Activated naive CD8-positive, alpha-beta T cell treated with anti-CD3 and anti-CD28 coated beads, Interleukin-2, amount 10 ng/mL, durations not matched to agents 7 days and 5 days (primary cell): ENCODE data around the gene LIG3. TPM values are rescaled to one million over a fixed set of nuclear protein-coding genes. Genes with fewer than 3 reads are reported as not detected.
"Not testable (repeated sequence)": the region's sequence is repeated elsewhere in the genome, so short reads cannot be mapped to it uniquely, and the experiment has no call there.

Experiments used
- ATAC-seq: fragments of 150-1000 bp; cut with Tn5 transposase; one replicate; pipeline ENCODE4 v1.10.0; 2021; ENCODE audit warnings: low read depth, moderate library complexity
- POLR2A ChIA-PET: fragments of 350-600 bp; sonication (Branson Sonifier 250); formaldehyde crosslinking; loops from one replicate; lab custom pipeline; 2021; ENCODE audit warnings: antibody characterized with exemption; lab: Charles Lee
- DNase-seq: peaks from one replicate; pipeline ENCODE4 v3.0.0; 2021
- H3K27ac Mint-ChIP-seq: one replicate; pipeline ENCODE4 v1.8.0; 2022; ENCODE audit warnings: mild to moderate bottlenecking, mixed read lengths
- H3K27me3 Mint-ChIP-seq: one replicate; pipeline ENCODE4 v1.8.0; 2022; ENCODE audit warnings: mild to moderate bottlenecking, moderate library complexity, mixed read lengths
- H3K36me3 Mint-ChIP-seq: one replicate; pipeline ENCODE4 v1.8.0; 2021; ENCODE audit warnings: mild to moderate bottlenecking, mixed read lengths
- H3K4me1 Mint-ChIP-seq: one replicate; pipeline ENCODE4 v1.8.0; 2021; ENCODE audit warnings: mixed read lengths
- H3K4me3 Mint-ChIP-seq: one replicate; pipeline ENCODE4 v1.8.0; 2022; ENCODE audit warnings: mild to moderate bottlenecking, moderate library complexity, mixed read lengths
- H3K9me3 Mint-ChIP-seq: one replicate; pipeline ENCODE4 v1.8.0; 2021; ENCODE audit warnings: mixed read lengths
- total RNA-seq, 2 experiments: library from RNA; stranded (reverse); gene quantifications; one replicate each; pipeline ENCODE4 v1.2.3, GENCODE V29; 2021

LIG3 gene
- total RNA-seq, 2 experiments from 2014 or later: 39.7 to 40.3 TPM

DNA sequence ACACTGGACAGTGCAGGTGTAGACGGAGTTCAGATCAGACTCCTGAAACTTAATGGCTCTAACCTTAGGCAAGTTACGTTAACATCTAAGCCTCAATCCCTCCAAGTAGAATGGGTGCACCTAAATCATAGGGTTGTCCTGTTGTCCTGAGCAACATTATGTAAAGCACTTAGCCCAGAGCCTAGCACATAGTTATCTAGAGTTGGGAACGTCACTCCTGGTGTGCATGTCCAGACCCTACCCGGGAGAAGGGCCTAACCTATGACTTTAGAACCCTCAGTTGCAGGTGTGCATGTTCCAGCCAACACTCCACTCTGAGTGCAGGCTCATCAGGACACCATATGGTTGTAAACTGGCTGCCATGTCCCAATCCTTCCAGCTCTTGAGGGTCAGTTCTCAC lies 26.0 kb downstream of the LIG3 start:
- H3K27ac Mint-ChIP-seq: no peak overlapping the region
- no peaks in the 10 kb centered on the region for H3K9me3 Mint-ChIP-seq
- peaks cover 10% of the 10 kb centered on the region for H3K36me3 Mint-ChIP-seq
- no peak for ATAC-seq
- DNase-seq: no peak
- H3K27me3 Mint-ChIP-seq: no peaks in the 10 kb centered on the region
- H3K4me3 Mint-ChIP-seq: no peak overlapping the region
- no peaks in the 10 kb centered on the region for H3K4me1 Mint-ChIP-seq
- POLR2A ChIA-PET: no interaction called here

DNA sequence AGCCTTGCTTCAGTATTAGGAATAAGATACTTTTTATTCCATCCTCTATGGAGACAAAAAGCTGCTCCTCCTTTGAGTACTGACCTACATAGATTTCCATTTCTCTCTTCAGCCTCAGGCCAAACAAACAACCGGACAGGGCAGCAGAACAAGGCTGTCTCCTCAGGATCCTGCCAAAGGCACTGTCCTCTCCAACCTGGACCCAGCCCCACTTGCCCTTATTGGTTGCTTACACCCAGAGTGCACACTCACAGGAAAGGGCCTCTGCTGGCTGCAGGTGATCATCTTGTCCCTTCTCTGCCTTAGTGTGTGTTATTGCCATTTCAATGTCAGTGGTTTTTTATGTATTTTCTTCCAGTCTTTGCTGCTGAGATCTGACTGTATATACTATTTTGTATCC lies 26.6 kb downstream of the LIG3 start:
- H3K4me1 Mint-ChIP-seq: no peaks in the 10 kb centered on the region
- ATAC-seq: no peak
- H3K27me3 Mint-ChIP-seq: no peaks in the 10 kb centered on the region
- no peak for DNase-seq
- POLR2A ChIA-PET: no interaction called here
- H3K4me3 Mint-ChIP-seq: no peak overlapping the region
- H3K27ac Mint-ChIP-seq: no peak overlapping the region
- peaks cover 12% of the 10 kb centered on the region for H3K36me3 Mint-ChIP-seq
- H3K9me3 Mint-ChIP-seq: no peaks in the 10 kb centered on the region

DNA sequence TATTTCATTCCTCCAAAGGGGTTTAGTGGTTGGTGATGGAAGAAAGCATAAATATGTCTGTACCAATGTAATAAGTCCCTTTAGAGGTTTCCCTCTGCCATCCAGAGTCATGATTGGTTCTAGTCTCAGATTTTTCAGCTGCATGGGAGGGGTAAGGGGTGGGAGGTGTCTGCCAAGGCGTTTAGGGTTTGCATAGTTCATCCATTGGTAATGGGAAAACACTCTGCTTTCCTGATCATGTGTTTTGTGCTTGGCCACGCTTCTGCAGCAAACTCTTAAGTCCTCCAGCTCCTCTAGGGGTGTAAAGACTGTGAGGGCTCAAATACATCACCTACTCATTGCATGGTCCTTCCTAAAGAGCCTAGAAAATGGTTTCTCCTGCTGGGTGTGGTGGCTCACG lies 29.8 kb downstream of the LIG3 start:
- Mint-ChIP-seq H3K36me3 (peaks cover 11% of the 10 kb centered on the region), H3K4me1 (no peaks in the 10 kb centered on the region), H3K27me3 (no peaks in the 10 kb centered on the region), H3K4me3 (no peak overlapping the region), H3K27ac (no peak overlapping the region), H3K9me3 (no peaks in the 10 kb centered on the region)
- DNase-seq: no peak
- no peak for ATAC-seq
- POLR2A ChIA-PET: interaction anchor here (0.7 kb wide), 1 partner anchor 157 kb away, joined by 3 read pairs; no protein-coding TSS in a partner anchor

DNA sequence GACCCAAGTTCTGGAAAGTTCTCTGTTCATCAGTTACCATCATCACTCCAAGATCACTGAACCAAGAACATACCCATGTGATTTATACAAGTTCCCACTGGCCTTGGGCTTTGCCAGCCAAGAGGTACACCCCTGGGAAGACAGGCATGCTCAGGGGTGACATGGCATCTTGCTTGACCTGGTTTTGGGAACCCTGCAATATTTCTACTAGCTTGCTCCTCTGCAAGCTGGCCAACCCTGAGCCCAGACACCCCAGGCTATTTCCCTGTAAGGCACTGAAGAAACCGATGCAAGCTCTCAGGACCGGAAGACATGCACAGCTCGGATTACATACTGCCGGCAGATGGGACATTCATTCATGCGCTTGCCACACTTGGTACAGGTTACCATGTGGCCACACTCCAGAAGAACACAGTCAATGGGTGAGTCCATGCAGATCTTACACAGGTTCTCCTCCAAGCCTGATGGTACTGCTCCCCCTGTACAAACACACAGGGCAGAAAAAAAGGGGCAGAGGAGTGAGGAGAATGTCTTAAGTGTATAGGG lies 31.4 kb downstream of the LIG3 start:
- DNase-seq (no peak), ATAC-seq (no peak)
- POLR2A ChIA-PET: no interaction called here
- Mint-ChIP-seq H3K9me3 (no peaks in the 10 kb centered on the region), H3K4me1 (no peaks in the 10 kb centered on the region), H3K36me3 (peaks cover 12% of the 10 kb centered on the region), H3K27me3 (no peaks in the 10 kb centered on the region), H3K4me3 (no peak overlapping the region), H3K27ac (peak overlapping the region; percentile 55)

DNA sequence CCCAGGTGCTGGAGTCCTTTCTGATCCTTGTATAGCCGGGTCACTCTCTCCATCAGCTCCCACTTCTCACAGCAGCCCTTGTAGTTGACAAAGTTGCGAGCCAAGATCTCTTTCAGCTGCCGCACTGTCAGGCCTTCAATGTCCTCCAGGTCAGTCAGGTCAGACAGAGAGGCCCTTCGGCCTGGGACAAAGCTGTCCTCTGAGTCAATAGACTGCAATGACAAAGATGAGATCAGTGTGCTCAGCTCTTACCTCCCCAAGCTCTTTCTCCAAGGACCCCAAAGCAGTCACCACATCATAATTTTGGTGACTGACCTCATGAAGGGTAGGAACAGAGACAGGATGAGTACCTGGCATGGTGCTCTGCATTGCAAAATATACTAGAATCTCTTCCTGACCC lies 36.1 kb downstream of the LIG3 start:
- DNase-seq (no peak), ATAC-seq (no peak)
- Mint-ChIP-seq H3K27ac (no peak overlapping the region), H3K27me3 (no peaks in the 10 kb centered on the region), H3K4me3 (no peak overlapping the region), H3K36me3 (peaks cover 22% of the 10 kb centered on the region), H3K4me1 (peaks cover 5% of the 10 kb centered on the region), H3K9me3 (no peaks in the 10 kb centered on the region)
- POLR2A ChIA-PET: no interaction called here

DNA sequence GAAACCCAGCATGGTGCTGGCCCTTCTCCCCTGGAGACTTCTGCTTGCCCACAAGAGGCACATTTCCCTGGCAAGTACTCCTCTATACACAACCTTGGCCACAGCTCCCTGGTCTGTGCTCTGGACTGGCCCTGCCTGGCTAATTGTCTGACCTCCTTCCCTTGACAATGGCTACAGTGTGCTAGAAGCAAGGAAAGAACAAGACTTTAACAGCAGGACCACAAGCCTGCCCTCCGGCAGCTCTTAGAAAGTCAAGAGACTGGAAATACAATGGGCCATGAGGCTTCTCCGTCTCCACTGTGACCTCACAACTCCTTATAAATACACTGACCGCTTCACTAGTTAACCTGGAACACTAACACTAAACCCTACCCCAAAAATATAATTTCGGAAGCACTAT lies 36.7 kb downstream of the LIG3 start:
- Mint-ChIP-seq H3K27me3 (no peaks in the 10 kb centered on the region), H3K4me1 (peaks cover 6% of the 10 kb centered on the region), H3K9me3 (no peaks in the 10 kb centered on the region), H3K27ac (no peak overlapping the region), H3K4me3 (no peak overlapping the region), H3K36me3 (peaks cover 20% of the 10 kb centered on the region)
- POLR2A ChIA-PET: no interaction called here
- no peak for ATAC-seq
- DNase-seq: no peak

DNA sequence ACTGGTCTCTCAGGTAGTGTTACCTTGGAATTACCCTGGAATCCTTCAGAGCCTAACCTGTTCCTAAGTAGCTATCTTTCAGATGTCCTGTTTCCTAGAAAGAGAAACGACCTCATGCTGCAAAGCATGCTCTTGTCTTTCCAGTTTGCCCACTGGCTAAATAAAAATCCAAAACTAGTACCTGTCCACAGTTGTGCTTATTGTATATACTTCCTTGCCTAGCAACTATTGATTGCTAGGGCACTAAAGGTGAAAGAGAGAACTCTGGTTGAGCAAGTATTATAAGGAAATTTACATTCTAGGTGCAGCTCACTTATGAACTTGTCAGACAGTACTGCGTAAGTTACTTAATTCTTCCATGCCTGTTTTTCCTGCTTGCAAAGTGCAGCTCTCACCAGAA lies 38.5 kb downstream of the LIG3 start:
- Mint-ChIP-seq H3K27ac (no peak overlapping the region), H3K4me3 (no peak overlapping the region), H3K36me3 (peaks cover 22% of the 10 kb centered on the region), H3K4me1 (peaks cover 24% of the 10 kb centered on the region), H3K9me3 (no peaks in the 10 kb centered on the region), H3K27me3 (no peaks in the 10 kb centered on the region)
- POLR2A ChIA-PET: interaction anchor here (0.7 to 1.5 kb wide), 3 partner anchors 13 to 70 kb away, joined by 3 to 4 read pairs (median 3); no protein-coding TSS in a partner anchor
- DNase-seq (no peak), ATAC-seq (no peak)

DNA sequence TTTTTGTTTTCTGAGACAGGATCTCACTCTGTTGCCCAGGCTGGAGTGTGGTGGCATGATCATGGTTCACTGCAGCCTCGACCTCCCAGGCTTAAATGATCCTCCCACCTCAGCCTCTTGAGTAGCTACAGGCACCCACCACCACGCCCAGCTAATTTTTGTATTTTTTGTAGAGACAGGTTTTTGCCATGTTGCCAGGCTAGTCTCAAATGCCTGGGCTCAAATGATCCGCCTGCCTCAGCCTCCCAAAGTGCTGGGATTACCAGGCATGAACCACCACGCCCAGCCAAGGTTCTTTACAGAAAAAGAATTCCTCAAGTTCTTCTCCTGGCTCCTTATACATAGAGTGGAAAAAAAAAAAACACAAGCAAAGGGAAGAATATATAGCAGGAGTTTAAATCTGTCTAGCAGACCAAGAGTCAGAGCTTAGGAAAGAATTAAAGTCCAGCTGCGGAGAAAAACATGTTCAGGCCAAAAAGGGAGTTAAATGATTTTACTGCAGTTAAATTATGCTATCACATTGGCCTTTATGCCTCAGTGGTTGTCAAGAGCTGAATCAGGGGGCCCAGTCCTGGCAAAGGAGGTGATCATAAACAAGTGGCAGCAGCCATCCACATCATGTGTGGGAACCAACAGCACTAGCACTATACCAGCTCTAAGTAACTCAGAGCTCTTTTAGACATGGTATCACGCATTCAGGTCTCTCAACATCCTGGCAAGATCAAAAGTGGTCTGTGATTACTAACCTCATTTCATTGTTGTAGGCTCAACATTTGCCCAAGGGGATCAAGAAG lies 39.3 kb downstream of the LIG3 start:
- Mint-ChIP-seq H3K9me3 (no peaks in the 10 kb centered on the region), H3K4me1 (peaks cover 31% of the 10 kb centered on the region), H3K27ac (peak overlapping the region; percentile 49), H3K36me3 (peaks cover 22% of the 10 kb centered on the region), H3K27me3 (no peaks in the 10 kb centered on the region), H3K4me3 (no peak overlapping the region)
- DNase-seq (no peak), ATAC-seq (no peak)
- POLR2A ChIA-PET: interaction anchor here (0.7 to 1.5 kb wide), 3 partner anchors 14 to 70 kb away, joined by 3 to 4 read pairs (median 3); no protein-coding TSS in a partner anchor

DNA sequence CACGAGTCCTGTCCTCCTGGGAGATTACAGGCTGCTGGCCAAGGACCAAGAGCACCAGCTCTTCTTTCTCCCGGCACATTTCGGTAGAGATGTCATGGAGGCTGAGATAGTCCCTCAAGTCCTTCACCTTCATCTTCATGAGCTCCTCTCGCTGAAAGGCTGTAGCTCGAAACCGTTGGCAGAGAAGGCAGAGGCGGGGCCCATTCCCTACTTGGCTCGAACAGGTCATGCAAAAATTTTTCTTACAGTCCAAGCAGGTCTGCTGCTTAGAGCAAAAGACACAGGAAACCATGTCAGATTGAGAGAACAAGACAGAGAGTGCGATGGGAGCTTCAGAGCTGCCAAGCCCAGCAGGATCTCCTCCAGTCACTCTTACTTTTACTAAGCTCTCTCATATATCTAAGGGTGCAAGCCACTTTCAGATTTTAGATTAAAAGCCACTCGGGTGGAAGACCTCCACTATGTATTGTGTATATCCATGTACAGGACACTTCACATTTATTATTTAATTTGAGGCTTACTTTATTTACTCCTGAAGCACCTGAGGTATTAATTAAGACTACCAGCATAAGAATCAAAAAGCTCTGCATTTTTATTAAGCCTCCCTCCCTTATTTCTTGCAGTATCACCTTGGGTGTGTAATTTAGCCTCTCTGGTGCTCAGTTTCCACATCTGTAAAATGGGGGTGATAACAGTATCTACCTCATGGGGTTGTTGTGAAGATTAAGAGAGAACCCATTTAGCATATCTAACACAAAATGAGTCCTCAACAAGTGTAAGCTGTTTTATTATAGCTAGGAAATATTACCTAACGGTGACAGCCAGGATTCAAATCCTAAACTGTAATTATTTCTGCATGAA lies 41.4 kb downstream of the LIG3 start:
- Mint-ChIP-seq H3K27me3 (no peaks in the 10 kb centered on the region), H3K4me3 (no peak overlapping the region), H3K9me3 (no peaks in the 10 kb centered on the region), H3K4me1 (peaks cover 32% of the 10 kb centered on the region), H3K36me3 (peaks cover 20% of the 10 kb centered on the region), H3K27ac (peak overlapping the region; percentile 97)
- POLR2A ChIA-PET: interaction anchor here (0.8 to 2.3 kb wide), 12 partner anchors 9 to 122 kb away, joined by 3 to 24 read pairs (median 5); partner anchors contain the start of genes LIG3 and RFFL
- no peak for DNase-seq
- ATAC-seq: no peak

DNA sequence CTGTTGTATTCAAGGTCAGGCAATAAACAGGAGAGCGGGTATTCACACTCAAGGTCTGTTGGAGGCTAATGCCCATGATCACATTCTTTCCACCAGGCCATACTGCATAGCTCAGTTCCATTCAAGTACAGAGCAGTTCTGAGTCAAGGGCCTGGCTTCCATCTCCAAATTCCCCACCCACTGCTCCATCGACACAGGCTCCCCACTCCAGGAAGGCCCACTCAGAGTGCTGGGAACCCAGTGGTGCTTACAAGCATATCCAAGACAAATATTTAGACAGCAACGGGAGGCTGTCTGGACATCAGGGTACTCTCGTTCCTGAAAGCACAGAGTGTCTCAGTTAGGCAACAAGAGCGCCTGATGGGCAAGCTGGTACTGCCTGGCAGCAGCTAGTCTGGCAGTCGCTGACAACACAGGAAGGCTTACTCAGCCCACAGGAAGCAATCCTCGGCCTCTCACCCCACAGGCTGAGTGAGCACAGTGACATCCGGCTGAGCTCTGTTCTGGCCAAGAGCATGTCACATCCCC lies 42.3 kb downstream of the LIG3 start:
- POLR2A ChIA-PET: interaction anchor here (0.7 to 2.3 kb wide), 21 partner anchors 8 to 121 kb away, joined by 3 to 24 read pairs (median 4); partner anchors contain the start of genes LIG3 and RFFL
- H3K36me3 Mint-ChIP-seq: peaks cover 18% of the 10 kb centered on the region

DNA sequence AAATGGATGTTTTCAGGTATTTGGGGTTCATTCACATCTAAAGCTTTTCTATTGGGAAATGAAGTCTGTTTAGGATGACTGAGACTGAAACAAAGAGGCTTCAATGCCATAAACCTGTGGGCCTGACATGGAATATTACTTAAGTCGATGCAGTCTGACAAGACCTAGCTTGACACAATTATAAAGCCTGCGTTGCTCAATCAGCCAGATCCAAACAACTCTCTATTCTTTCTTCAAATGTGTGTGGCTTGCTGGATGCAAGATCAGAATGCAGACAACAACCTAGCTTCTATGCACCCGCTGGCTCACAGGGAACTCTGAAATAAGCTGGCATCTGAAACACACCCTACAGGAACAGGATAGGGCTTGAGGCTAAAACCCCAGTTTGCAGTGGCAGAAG lies 43.2 kb downstream of the LIG3 start:
- DNase-seq (no peak), ATAC-seq (no peak)
- peaks cover 17% of the 10 kb centered on the region for H3K36me3 Mint-ChIP-seq
- peak overlapping the region; percentile 97 for H3K27ac Mint-ChIP-seq
- H3K4me1 Mint-ChIP-seq: peaks cover 34% of the 10 kb centered on the region
- H3K4me3 Mint-ChIP-seq: peak overlapping the region; percentile 42
- H3K9me3 Mint-ChIP-seq: no peaks in the 10 kb centered on the region
- POLR2A ChIA-PET: interaction anchor here (0.7 to 2.3 kb wide), 13 partner anchors 8 to 95 kb away, joined by 3 to 24 read pairs (median 6); partner anchors contain the start of genes LIG3 and RFFL
- H3K27me3 Mint-ChIP-seq: no peaks in the 10 kb centered on the region

More for the DNA sequence above, 42.3 kb downstream of the LIG3 start:
- ATAC-seq: peak; percentile 100
- H3K4me3 Mint-ChIP-seq: peak overlapping the region; percentile 78
- no peaks in the 10 kb centered on the region for H3K9me3 Mint-ChIP-seq
- DNase-seq: peak; percentile 65
- no peaks in the 10 kb centered on the region for H3K27me3 Mint-ChIP-seq
- peak overlapping the region; percentile 97 for H3K27ac Mint-ChIP-seq
- peaks cover 32% of the 10 kb centered on the region for H3K4me1 Mint-ChIP-seq

DNA sequence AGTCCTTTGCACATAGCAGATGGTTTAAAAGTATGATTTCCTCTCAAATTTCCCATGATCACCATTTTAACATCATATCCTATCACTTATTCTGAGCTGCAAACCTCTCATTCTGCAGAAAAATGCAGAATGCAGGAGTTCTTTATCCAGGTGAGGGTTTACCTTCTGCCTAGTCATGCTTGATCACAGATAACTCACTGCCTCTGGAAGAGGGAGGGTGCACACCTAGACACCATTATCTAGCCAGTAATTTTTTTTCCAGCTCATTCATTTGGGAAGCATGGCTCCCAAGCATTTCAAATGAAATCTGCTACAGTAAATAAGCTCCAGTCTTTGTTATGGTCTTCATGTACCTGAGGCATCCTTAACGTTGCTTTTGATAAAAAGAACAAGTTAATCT lies 45.2 kb downstream of the LIG3 start:
- H3K9me3 Mint-ChIP-seq: no peaks in the 10 kb centered on the region
- H3K36me3 Mint-ChIP-seq: peaks cover 12% of the 10 kb centered on the region
- H3K4me3 Mint-ChIP-seq: no peak overlapping the region
- no peaks in the 10 kb centered on the region for H3K27me3 Mint-ChIP-seq
- POLR2A ChIA-PET: interaction anchor here (0.7 to 1.2 kb wide), 2 partner anchors 9 to 12 kb away, joined by 3 to 4 read pairs; no protein-coding TSS in a partner anchor
- H3K4me1 Mint-ChIP-seq: peaks cover 39% of the 10 kb centered on the region
- H3K27ac Mint-ChIP-seq: no peak overlapping the region
- ATAC-seq (no peak), DNase-seq (no peak)

DNA sequence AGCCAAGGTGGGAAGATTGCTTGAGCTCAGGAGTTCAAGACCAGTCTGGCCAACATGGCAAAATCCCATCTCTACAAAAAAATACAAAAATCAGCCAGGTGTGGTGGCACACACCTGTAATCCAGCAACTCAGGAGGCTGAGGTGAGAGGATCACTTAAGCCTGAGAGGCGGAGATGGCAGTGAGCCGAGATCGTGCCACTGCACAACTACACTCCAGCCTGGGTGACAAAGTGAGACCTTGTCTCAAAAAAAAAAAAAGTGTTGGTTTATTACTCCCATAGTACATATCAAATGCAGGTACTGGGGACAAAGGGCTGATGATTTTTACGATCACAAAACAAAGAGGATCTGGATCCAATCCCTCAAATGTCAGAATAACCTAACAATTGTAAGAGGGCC lies 47.8 kb downstream of the LIG3 start:
- H3K27ac Mint-ChIP-seq, ATAC-seq, POLR2A ChIA-PET, H3K27me3 Mint-ChIP-seq, H3K36me3 Mint-ChIP-seq, H3K4me3 Mint-ChIP-seq, DNase-seq, H3K9me3 Mint-ChIP-seq: not testable (repeated sequence)
- H3K4me1 Mint-ChIP-seq: peaks cover 36% of the 10 kb centered on the region
